HEK293 (cell line): ENCODE results near the gene EYA2.

Source experiments
- CTCF ChIA-PET: fragments of 350-600 bp; formaldehyde crosslinking; extraction: SDS; loops from one replicate; lab custom pipeline; 2021; ENCODE audit warnings: antibody characterized with exemption; lab: Yijun Ruan, JAX
- POLR2A ChIA-PET: fragments of 300-600 bp; formaldehyde crosslinking; extraction: SDS; loops from one replicate; lab custom pipeline; 2020; ENCODE audit warnings: antibody characterized with exemption, inconsistent platforms; lab: Yijun Ruan, JAX
- H3K27ac ChIP-seq: fragments of 200-500 bp; sonication (Bioruptor generic); 2 replicates; pipeline ENCODE4 v1.5.1; 2014; ENCODE audit warnings: low read depth, low read length, control low read depth, inconsistent platforms; ENCODE audit errors: extremely low read depth
- H3K36me3 ChIP-seq, 2 experiments: fragments of 200-500 bp in 1 of 2; sonication (Bioruptor generic) in 1 of 2; 1 replicate in 1 of 2; 2 replicates in 1 of 2; pipeline ENCODE4 v1.5.1; 2014 to 2017; ENCODE audit warnings: inconsistent platforms in 2 of 2, low read length in 2 of 2; ENCODE audit not compliant: control insufficient read depth in 2 of 2, insufficient read depth in 1 of 2
- H3K4me1 ChIP-seq: fragments of 200-500 bp; sonication (Bioruptor generic); 2 replicates; pipeline ENCODE4 v1.5.1; 2014; ENCODE audit warnings: mild to moderate bottlenecking, low read length, inconsistent platforms; ENCODE audit not compliant: control insufficient read depth, insufficient read depth
- H3K4me3 ChIP-seq: 2 replicates; pipeline ENCODE4 v1.5.1; 2011; ENCODE audit warnings: low read depth, mild to moderate bottlenecking, control low read depth, low read length, moderate library complexity
- H3K9me3 ChIP-seq: fragments of 200-500 bp; sonication (Bioruptor generic); 2 replicates; pipeline ENCODE4 v1.5.1; 2014; ENCODE audit warnings: low read depth, low read length, inconsistent platforms; ENCODE audit not compliant: control insufficient read depth, insufficient read depth
- BCL6B ChIP-seq: fragments of 450-650 bp; formaldehyde crosslinking; IDR thresholded peaks from 2 replicates; pipeline ENCODE4 v1.5.1; 2017; ENCODE audit warnings: missing biosample characterization, missing genetic modification characterization
- EGR2 ChIP-seq: fragments of 450-650 bp; formaldehyde crosslinking; IDR thresholded peaks from 2 replicates; pipeline ENCODE4 v1.5.1; 2016; ENCODE audit warnings: low read depth, missing biosample characterization, missing genetic modification characterization
- KLF16 ChIP-seq: fragments of 450-650 bp; formaldehyde crosslinking; IDR thresholded peaks from 2 replicates; pipeline ENCODE4 v1.5.1; 2017; ENCODE audit warnings: missing biosample characterization, missing genetic modification characterization
- MYNN ChIP-seq: fragments of 450-650 bp; formaldehyde crosslinking; IDR thresholded peaks from 2 replicates; pipeline ENCODE4 v1.5.1; 2016; ENCODE audit warnings: missing biosample characterization, missing genetic modification characterization, borderline replicate concordance
- SETDB1 ChIP-seq: IDR thresholded peaks from one replicate; pipeline ENCODE4 v1.6.1; 2017; ENCODE audit warnings: mild to moderate bottlenecking, low read length, moderate library complexity, mixed read lengths; ENCODE audit not compliant: insufficient read length
- SP2 ChIP-seq: fragments of 450-650 bp; formaldehyde crosslinking; IDR thresholded peaks from 2 replicates; pipeline ENCODE4 v1.5.1; 2016; ENCODE audit warnings: missing biosample characterization, missing genetic modification characterization
- SP3 ChIP-seq: fragments of 450-650 bp; formaldehyde crosslinking; IDR thresholded peaks from 2 replicates; pipeline ENCODE4 v1.5.1; 2016; ENCODE audit warnings: missing biosample characterization, missing genetic modification characterization
- ZBTB17 ChIP-seq: fragments of 450-650 bp; formaldehyde crosslinking; IDR thresholded peaks from 2 replicates; pipeline ENCODE4 v1.5.1; 2016; ENCODE audit warnings: missing biosample characterization, missing genetic modification characterization
- ZBTB44 ChIP-seq: fragments of 450-650 bp; IDR thresholded peaks from 2 replicates; pipeline ENCODE4 v1.5.1; 2018; ENCODE audit warnings: missing biosample characterization, mild to moderate bottlenecking, missing genetic modification characterization
- ZBTB7A ChIP-seq: fragments of 450-650 bp; formaldehyde crosslinking; IDR thresholded peaks from 2 replicates; pipeline ENCODE4 v1.5.1; 2016; ENCODE audit warnings: low read depth, missing biosample characterization, missing genetic modification characterization
- ZFP41 ChIP-seq: fragments of 450-650 bp; formaldehyde crosslinking; IDR thresholded peaks from 2 replicates; pipeline ENCODE4 v1.5.1; 2016; ENCODE audit warnings: missing biosample characterization, missing genetic modification characterization, borderline replicate concordance
- ZNF121 ChIP-seq: fragments of 450-650 bp; formaldehyde crosslinking; IDR thresholded peaks from 2 replicates; pipeline ENCODE4 v1.5.1; 2016; ENCODE audit warnings: missing biosample characterization, missing genetic modification characterization
- ZNF132 ChIP-seq: fragments of 450-650 bp; formaldehyde crosslinking; IDR thresholded peaks from 2 replicates; pipeline ENCODE4 v1.5.1; 2017; ENCODE audit warnings: missing biosample characterization, missing genetic modification characterization, borderline replicate concordance
- ZNF19 ChIP-seq: fragments of 450-650 bp; formaldehyde crosslinking; IDR thresholded peaks from 2 replicates; pipeline ENCODE4; 2016; ENCODE audit warnings: missing biosample characterization, missing genetic modification characterization, low read depth
- ZNF280D ChIP-seq: fragments of 450-650 bp; formaldehyde crosslinking; IDR thresholded peaks from 2 replicates; pipeline ENCODE4 v1.5.1; 2016; ENCODE audit warnings: missing biosample characterization, missing genetic modification characterization
- ZNF518A ChIP-seq: fragments of 450-650 bp; formaldehyde crosslinking; conservative IDR thresholded peaks from 2 replicates; pipeline ENCODE4 v1.5.1; 2016; ENCODE audit warnings: low read depth, missing biosample characterization, missing genetic modification characterization
- ZNF621 ChIP-seq: fragments of 450-650 bp; formaldehyde crosslinking; IDR thresholded peaks from 2 replicates; pipeline ENCODE4 v1.5.1; 2017; ENCODE audit warnings: missing biosample characterization, missing genetic modification characterization
- ZNF837 ChIP-seq: fragments of 450-650 bp; formaldehyde crosslinking; IDR thresholded peaks from 2 replicates; pipeline ENCODE4 v1.5.1; 2016; ENCODE audit warnings: missing biosample characterization, missing genetic modification characterization

EYA2 gene

GRCh38 chr20:46872328-46873211 is 22.1 kb upstream of the EYA2 start:
- no peak overlapping the region for H3K4me3 ChIP-seq
- POLR2A ChIA-PET: no interaction called here

GRCh38 chr20:46875059-46875458 is 19.6 kb upstream of the EYA2 start:
- CTCF ChIA-PET: interaction anchor here (0.5 to 1.1 kb wide), 4 partner anchors 17 to 509 kb away, joined by 3 read pairs; no protein-coding TSS in a partner anchor
- Histone ChIP-seq H3K4me1 (no peaks in the 10 kb centered on the region), H3K9me3 (no peaks in the 10 kb centered on the region), H3K36me3 (no peaks in the 10 kb centered on the region), H3K27ac (no peak overlapping the region), H3K4me3 (no peak overlapping the region)
- POLR2A ChIA-PET: no interaction called here
- TF ChIP-seq BCL6B: no peak
- no peak for TF ChIP-seq ZBTB44 (tag by site-specific recombination)
- no peak for TF ChIP-seq ZNF837 (tag by site-specific recombination)
- no peak for TF ChIP-seq KLF16 (tag by site-specific recombination)
- TF ChIP-seq ZNF280D (tag by site-specific recombination): no peak
- TF ChIP-seq ZFP41: no peak
- no peak for TF ChIP-seq ZBTB7A (tag by site-specific recombination)
- TF ChIP-seq ZNF132 (tag by site-specific recombination): no peak
- TF ChIP-seq ZNF621 (tag by site-specific recombination): no peak
- no peak for TF ChIP-seq ZNF19 (tag by site-specific recombination)

More at GRCh38 chr20:46872328-46873211, 22.1 kb upstream of the EYA2 start:
- H3K27ac ChIP-seq: no peak overlapping the region
- H3K9me3 ChIP-seq: no peaks in the 10 kb centered on the region
- no peaks in the 10 kb centered on the region for H3K4me1 ChIP-seq
- no peaks in the 10 kb centered on the region for H3K36me3 ChIP-seq
- peak; percentile 44 for TF ChIP-seq SETDB1
- TF ChIP-seq ZNF518A (tag by site-specific recombination): peak; percentile 49; the same call in 1 of the 2 replicates
- no peak for TF ChIP-seq ZNF121 (tag by site-specific recombination)
- peak; percentile 66 for TF ChIP-seq SP3
- peak; percentile 56 for TF ChIP-seq SP2
- no peak for TF ChIP-seq MYNN (tag by site-specific recombination)
- peak; percentile 29; the same call in 1 of the 2 replicates for TF ChIP-seq ZBTB17 (tag by site-specific recombination)
- peak; percentile 33; the same call in 1 of the 2 replicates for TF ChIP-seq EGR2 (tag by site-specific recombination)
- CTCF ChIA-PET: no interaction called here
